Testis (tissue), 3 donors: Measurements from ENCODE around the gene WDR75. TPM values are rescaled to one million over a fixed set of nuclear protein-coding genes. Genes with fewer than 3 reads are reported as not detected.

ENCODE experiments used
- DNase-seq: peaks from one replicate; pipeline ENCODE4 v3.0.0-alpha.2; 2019
- H3K27ac ChIP-seq, 2 donors: fragments of 200-600 bp; sonication (generic); one replicate each; pipeline ENCODE4 v1.5.1; 2019
- H3K27me3 ChIP-seq: fragments of 200-600 bp; sonication (generic); one replicate; pipeline ENCODE4 v1.5.1; 2019
- H3K36me3 ChIP-seq: fragments of 200-600 bp; sonication (generic); one replicate; pipeline ENCODE4 v1.5.1; 2017; ENCODE audit warnings: low read depth; ENCODE audit errors: missing control alignments
- H3K4me1 ChIP-seq: fragments of 200-600 bp; sonication (generic); one replicate; pipeline ENCODE4 v1.5.1; 2019
- H3K4me3 ChIP-seq, 2 donors: fragments of 200-600 bp; sonication (generic); one replicate each; pipeline ENCODE4 v1.5.1; 2017 to 2019
- H3K9me3 ChIP-seq: fragments of 200-600 bp; sonication (generic); one replicate; pipeline ENCODE4 v1.5.1; 2017
- POLR2A ChIP-seq: fragments of 450-650 bp; IDR thresholded peaks from one replicate; pipeline ENCODE4 v1.6.1; 2017; ENCODE audit warnings: antibody characterized with exemption, mild to moderate bottlenecking, moderate library complexity
- WGBS, 2 donors: methylation state at CpG; one replicate each; pipeline ENCODE4 v1.1.5; 2018; 5-methylcytosine and 5-hydroxymethylcytosine counted together
- intact Hi-C: fragments of 100-400 bp; cut with DNase I; formaldehyde crosslinking; loops from one replicate; pipeline ENCODE4 v1.15.1; 2023; ENCODE audit warnings: low total_unique reads
- polyA plus RNA-seq: library from polyadenylated mRNA; stranded (reverse); fragments of 350-450 nt; fragmentation: Illumina TruSeq; extraction: RNeasy Lipid Tissue Mini Kit (QIAGEN cat#74804); gene quantifications from one replicate; pipeline ENCODE4 v1.2.3, GENCODE V29; 2014; ENCODE audit warnings: low read depth, low replicate concordance; ENCODE audit not compliant: insufficient read depth
- total RNA-seq, 2 donors: library from RNA; depleted of rRNA; stranded (reverse); fragments of >200 nt; gene quantifications; one replicate each; pipeline ENCODE4 v1.2.3, GENCODE V29; 2016
- TF ChIP-seq, protein P1 (sequence below), 3 experiments: fragments of 450-650 bp in 2 of 3; fragments of 200-600 bp in 1 of 3; sonication (generic) in 1 of 3; IDR thresholded peaks; one replicate each; pipeline ENCODE4 v1.5.1; 2016 to 2019; ENCODE audit warnings: antibody characterized with exemption in 3 of 3, mild to moderate bottlenecking in 2 of 3, moderate library complexity in 1 of 3

The WDR75 gene
- total and polyA plus RNA-seq, 3 donors from 2014 or later: 21.5 to 38.1 (median 35.0) TPM

DNA sequence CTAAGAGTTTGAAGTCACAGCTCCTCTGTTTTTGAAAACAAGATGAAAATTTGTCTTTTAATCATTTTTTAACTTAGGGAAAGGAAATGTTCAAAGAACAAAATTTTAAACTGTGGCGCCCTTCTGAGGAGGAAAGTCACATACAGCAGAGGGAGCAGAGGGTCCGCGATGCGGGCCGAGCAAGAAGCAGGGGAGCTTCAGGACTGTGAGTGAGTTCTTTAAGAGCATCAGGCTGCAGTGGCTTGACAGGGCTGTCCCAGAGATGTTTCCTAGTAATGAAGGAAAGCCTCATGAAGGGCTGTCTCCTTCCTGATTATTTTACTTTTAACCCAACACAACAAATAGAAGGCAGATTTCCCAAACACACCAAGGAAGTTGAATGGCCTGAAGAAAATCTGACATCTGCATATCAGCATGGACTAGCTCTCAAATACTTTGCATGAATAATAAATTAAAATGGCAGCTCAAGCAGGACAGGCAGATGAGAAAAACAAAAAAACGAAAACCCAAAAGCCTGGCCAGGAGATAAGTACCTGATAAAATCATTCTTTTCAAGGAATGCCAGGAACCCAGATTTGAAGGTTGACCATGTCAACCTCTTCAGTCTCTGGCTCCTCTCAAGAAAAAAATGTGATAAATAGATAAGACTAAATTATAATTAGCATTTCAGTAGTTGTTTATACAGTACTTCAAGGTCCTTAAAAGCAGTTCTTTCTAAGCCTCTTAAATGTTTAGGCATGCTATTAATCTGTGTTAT lies 78.5 kb downstream of the WDR75 start:
- H3K4me3 ChIP-seq: no peak overlapping the region
- no peaks in the 10 kb centered on the region for H3K36me3 ChIP-seq
- intact Hi-C loops: no loop called here
- H3K9me3 ChIP-seq: no peaks in the 10 kb centered on the region
- H3K4me1 ChIP-seq: peaks cover under 1% of the 10 kb centered on the region
- no peaks in the 10 kb centered on the region for H3K27me3 ChIP-seq
- no peak for DNase-seq
- TF ChIP-seq POLR2A: no peak
- TF ChIP-seq, protein P1, sequence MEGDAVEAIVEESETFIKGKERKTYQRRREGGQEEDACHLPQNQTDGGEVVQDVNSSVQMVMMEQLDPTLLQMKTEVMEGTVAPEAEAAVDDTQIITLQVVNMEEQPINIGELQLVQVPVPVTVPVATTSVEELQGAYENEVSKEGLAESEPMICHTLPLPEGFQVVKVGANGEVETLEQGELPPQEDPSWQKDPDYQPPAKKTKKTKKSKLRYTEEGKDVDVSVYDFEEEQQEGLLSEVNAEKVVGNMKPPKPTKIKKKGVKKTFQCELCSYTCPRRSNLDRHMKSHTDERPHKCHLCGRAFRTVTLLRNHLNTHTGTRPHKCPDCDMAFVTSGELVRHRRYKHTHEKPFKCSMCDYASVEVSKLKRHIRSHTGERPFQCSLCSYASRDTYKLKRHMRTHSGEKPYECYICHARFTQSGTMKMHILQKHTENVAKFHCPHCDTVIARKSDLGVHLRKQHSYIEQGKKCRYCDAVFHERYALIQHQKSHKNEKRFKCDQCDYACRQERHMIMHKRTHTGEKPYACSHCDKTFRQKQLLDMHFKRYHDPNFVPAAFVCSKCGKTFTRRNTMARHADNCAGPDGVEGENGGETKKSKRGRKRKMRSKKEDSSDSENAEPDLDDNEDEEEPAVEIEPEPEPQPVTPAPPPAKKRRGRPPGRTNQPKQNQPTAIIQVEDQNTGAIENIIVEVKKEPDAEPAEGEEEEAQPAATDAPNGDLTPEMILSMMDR (IDR thresholded peaks at IDR 0.05): no peak
- 63 to 64% methylated on average over 6 of the region's 6 CpGs for WGBS, 2 donors
- H3K27ac ChIP-seq: no peak overlapping the region

- DNase-seq: no peak
- H3K4me1 ChIP-seq: no peaks in the 10 kb centered on the region
- intact Hi-C loops: no loop called here
These were observed 80.6 kb downstream of the WDR75 start for GRCh38 chr2:189521699-189522434.

DNA sequence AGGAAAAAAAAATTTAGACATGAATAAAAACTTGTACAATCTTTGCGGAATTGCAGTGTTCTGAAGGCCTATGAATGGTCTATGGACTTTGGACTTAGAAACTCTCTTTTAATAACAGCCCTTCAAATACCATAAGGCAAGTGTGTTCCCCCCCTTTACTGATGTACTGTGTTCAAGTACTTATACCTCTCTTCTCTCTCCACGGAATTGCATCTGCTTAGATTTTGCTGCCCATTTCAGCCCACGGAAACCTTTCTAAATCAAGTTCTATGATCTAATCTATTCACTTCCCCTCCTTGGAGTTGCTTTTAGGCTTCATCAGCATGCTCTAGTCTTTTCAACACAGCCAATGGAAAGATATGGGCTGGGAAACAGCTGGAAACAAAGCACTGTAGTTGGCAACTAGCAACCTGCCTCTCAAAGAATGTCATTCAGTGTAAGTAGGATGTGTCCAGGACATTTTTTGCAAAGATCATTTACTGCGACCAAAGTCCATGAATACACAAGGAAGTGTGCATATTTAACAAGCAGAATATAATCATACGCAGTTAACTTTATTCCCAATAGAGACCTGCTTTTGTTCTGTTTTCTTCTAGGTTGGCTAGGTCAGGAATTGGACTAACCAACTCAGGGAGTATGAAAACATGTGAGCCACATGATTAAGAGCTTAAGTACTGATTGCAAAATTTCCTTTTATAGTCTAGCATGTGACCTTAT lies 81.3 kb downstream of the WDR75 start:
- no peaks in the 10 kb centered on the region for H3K36me3 ChIP-seq
- H3K9me3 ChIP-seq: no peaks in the 10 kb centered on the region
- no peaks in the 10 kb centered on the region for H3K4me1 ChIP-seq
- 68 to 70% methylated on average over 5 of the region's 5 CpGs for WGBS, 2 donors
- no peak overlapping the region for H3K4me3 ChIP-seq
- H3K27me3 ChIP-seq: no peaks in the 10 kb centered on the region
- TF ChIP-seq POLR2A: no peak
- TF ChIP-seq, protein P1 (IDR thresholded peaks at IDR 0.05): no peak
- H3K27ac ChIP-seq: no peak overlapping the region
- intact Hi-C loops: no loop called here
- DNase-seq: no peak

More at GRCh38 chr2:189521699-189522434, 80.6 kb downstream of the WDR75 start:
- no peak overlapping the region for H3K27ac ChIP-seq
- no peaks in the 10 kb centered on the region for H3K27me3 ChIP-seq
- TF ChIP-seq, protein P1 (IDR thresholded peaks at IDR 0.05): no peak
- no peaks in the 10 kb centered on the region for H3K36me3 ChIP-seq
- WGBS, 2 donors: 90 to 93% methylated on average over 2 of the region's 2 CpGs
- no peaks in the 10 kb centered on the region for H3K9me3 ChIP-seq
- H3K4me3 ChIP-seq: no peak overlapping the region

DNA sequence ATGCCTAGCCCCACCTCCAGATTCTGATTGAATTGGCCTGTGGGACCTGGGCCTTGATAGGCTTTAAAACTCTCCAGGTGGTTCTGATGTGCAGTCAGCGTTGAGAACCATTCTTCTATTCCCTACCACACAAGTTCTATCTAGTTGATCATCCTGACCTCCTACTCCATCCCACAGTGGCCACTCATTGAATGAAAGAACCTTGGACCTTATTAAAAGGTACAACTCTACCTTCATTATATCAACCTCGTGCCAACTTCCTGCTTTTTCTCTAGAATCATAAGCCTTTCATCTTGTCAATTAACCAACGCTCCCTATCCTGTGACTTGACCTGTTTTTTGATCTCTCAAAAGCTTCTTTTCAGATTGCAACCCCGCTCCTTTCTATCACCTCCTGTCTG lies 83.5 kb downstream of the WDR75 start:
- TF ChIP-seq, protein P1 (IDR thresholded peaks at IDR 0.05): no peak
- no peak for TF ChIP-seq POLR2A
- H3K27ac ChIP-seq: no peak overlapping the region
- intact Hi-C loops: no loop called here
- no peaks in the 10 kb centered on the region for H3K36me3 ChIP-seq
- H3K4me1 ChIP-seq: no peaks in the 10 kb centered on the region
- no peaks in the 10 kb centered on the region for H3K27me3 ChIP-seq
- WGBS, 2 donors: 72 to 88% methylated on average over 4 of the region's 4 CpGs
- DNase-seq: no peak
- no peaks in the 10 kb centered on the region for H3K9me3 ChIP-seq
- H3K4me3 ChIP-seq: no peak overlapping the region

Other genes with a start within 250 kb of the WDR75 start
- gene SLC40A1, start 139.3 kb downstream of the WDR75 start, total RNA-seq: 10 to 100 TPM; 52.3 to 58.7 TPM
- 64.0 TPM for gene SLC40A1, start 139.3 kb downstream of the WDR75 start, polyA plus RNA-seq
- 10 to 100 TPM; 36.2 to 42.5 TPM for gene ASNSD1, start 220.0 kb downstream of the WDR75 start, total RNA-seq
- gene ASNSD1, start 220.0 kb downstream of the WDR75 start, polyA plus RNA-seq: 25.9 TPM
- gene ANKAR, start 233.2 kb downstream of the WDR75 start, total RNA-seq: 10 to 100 TPM; 20.3 to 32.8 TPM
- 22.1 TPM for gene ANKAR, start 233.2 kb downstream of the WDR75 start, polyA plus RNA-seq